Ishikawa (cell line): ENCODE measurements around the gene ROR1.

ENCODE experiments used
- CEBPB ChIP-seq: IDR thresholded peaks from 2 replicates; pipeline ENCODE4 v1.6.1; 2012
- CREB1 ChIP-seq: IDR thresholded peaks from 2 replicates; pipeline ENCODE4 v1.6.1; 2012; ENCODE audit warnings: low read depth
- EGR1 ChIP-seq: IDR thresholded peaks from 2 replicates; pipeline ENCODE4 v1.6.1; 2012
- EP300 ChIP-seq: IDR thresholded peaks from 2 replicates; pipeline ENCODE4 v1.6.1; 2012; ENCODE audit warnings: borderline replicate concordance
- FOXM1 ChIP-seq: IDR thresholded peaks from 2 replicates; pipeline ENCODE4 v1.6.1; 2012; ENCODE audit warnings: low read depth, borderline replicate concordance
- NFIC ChIP-seq: IDR thresholded peaks from 2 replicates; pipeline ENCODE4 v1.6.1; 2012
- RAD21 ChIP-seq: IDR thresholded peaks from 2 replicates; pipeline ENCODE4 v1.6.1; 2012; ENCODE audit warnings: low read depth
- TAF1 ChIP-seq: IDR thresholded peaks from 2 replicates; pipeline ENCODE4 v1.6.1; 2012; ENCODE audit warnings: low read depth, mild to moderate bottlenecking
- TCF12 ChIP-seq: IDR thresholded peaks from 2 replicates; pipeline ENCODE4 v1.6.1; 2012; ENCODE audit warnings: low read depth
- TEAD4 ChIP-seq: IDR thresholded peaks from 2 replicates; pipeline ENCODE4 v1.6.1; 2012
- YY1 ChIP-seq: IDR thresholded peaks from 2 replicates; pipeline ENCODE4 v1.6.1; 2012; ENCODE audit warnings: low read depth
- ZBTB7A ChIP-seq: IDR thresholded peaks from 2 replicates; pipeline ENCODE4 v1.6.1; 2012; ENCODE audit warnings: low read depth
- TF ChIP-seq, protein P1 (sequence below): IDR thresholded peaks from 2 replicates; pipeline ENCODE4 v1.6.1; 2012
- TF ChIP-seq, protein P2 (sequence below): IDR thresholded peaks from 2 replicates; pipeline ENCODE4 v1.6.1; 2012
- TF ChIP-seq, protein P3 (sequence below): IDR thresholded peaks from 2 replicates; pipeline ENCODE4 v1.6.1; 2012; ENCODE audit warnings: low read depth, mild to moderate bottlenecking

The ROR1 gene

DNA sequence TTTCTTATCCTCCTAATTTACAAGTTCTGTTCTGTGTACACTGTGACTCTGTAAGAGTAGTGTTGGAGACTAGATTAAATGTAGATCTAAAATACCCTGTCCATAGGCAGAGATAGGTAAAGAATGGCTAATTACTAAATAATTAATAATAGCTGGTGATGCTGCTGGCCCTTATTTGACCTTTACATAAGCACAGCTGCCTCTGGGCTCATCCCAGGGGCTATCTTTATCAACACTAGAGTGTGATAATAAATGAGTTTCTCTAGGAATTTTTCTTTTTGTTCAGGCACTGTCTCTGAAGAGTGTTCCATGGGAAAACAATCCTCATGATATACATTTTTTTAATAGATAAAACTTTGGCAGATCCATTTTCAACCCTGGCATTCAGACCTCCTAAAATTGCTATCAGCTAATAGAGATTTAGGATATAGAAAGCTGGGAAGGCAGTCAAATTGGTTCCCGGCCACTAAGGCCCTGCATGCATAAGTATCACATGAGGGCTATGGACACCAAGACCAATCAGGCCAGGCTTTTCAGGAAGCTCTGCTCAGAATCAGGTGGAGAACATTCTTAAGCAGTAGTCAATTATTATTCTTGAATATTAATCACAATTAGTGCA lies 107.2 kb downstream of the ROR1 start:
- TF ChIP-seq NFIC (no peak), TCF12 (no peak), CEBPB (no peak), EGR1 (no peak), CREB1 (no peak), TAF1 (no peak), YY1 (no peak), ZBTB7A (no peak), FOXM1 (no peak), RAD21 (no peak), TEAD4 (no peak), EP300 (no peak)
- TF ChIP-seq, protein P1, sequence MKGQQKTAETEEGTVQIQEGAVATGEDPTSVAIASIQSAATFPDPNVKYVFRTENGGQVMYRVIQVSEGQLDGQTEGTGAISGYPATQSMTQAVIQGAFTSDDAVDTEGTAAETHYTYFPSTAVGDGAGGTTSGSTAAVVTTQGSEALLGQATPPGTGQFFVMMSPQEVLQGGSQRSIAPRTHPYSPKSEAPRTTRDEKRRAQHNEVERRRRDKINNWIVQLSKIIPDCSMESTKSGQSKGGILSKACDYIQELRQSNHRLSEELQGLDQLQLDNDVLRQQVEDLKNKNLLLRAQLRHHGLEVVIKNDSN, result no peak
- TF ChIP-seq, protein P2, sequence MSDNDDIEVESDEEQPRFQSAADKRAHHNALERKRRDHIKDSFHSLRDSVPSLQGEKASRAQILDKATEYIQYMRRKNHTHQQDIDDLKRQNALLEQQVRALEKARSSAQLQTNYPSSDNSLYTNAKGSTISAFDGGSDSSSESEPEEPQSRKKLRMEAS, result no peak
- TF ChIP-seq, protein P3, sequence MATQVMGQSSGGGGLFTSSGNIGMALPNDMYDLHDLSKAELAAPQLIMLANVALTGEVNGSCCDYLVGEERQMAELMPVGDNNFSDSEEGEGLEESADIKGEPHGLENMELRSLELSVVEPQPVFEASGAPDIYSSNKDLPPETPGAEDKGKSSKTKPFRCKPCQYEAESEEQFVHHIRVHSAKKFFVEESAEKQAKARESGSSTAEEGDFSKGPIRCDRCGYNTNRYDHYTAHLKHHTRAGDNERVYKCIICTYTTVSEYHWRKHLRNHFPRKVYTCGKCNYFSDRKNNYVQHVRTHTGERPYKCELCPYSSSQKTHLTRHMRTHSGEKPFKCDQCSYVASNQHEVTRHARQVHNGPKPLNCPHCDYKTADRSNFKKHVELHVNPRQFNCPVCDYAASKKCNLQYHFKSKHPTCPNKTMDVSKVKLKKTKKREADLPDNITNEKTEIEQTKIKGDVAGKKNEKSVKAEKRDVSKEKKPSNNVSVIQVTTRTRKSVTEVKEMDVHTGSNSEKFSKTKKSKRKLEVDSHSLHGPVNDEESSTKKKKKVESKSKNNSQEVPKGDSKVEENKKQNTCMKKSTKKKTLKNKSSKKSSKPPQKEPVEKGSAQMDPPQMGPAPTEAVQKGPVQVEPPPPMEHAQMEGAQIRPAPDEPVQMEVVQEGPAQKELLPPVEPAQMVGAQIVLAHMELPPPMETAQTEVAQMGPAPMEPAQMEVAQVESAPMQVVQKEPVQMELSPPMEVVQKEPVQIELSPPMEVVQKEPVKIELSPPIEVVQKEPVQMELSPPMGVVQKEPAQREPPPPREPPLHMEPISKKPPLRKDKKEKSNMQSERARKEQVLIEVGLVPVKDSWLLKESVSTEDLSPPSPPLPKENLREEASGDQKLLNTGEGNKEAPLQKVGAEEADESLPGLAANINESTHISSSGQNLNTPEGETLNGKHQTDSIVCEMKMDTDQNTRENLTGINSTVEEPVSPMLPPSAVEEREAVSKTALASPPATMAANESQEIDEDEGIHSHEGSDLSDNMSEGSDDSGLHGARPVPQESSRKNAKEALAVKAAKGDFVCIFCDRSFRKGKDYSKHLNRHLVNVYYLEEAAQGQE, result no peak

DNA sequence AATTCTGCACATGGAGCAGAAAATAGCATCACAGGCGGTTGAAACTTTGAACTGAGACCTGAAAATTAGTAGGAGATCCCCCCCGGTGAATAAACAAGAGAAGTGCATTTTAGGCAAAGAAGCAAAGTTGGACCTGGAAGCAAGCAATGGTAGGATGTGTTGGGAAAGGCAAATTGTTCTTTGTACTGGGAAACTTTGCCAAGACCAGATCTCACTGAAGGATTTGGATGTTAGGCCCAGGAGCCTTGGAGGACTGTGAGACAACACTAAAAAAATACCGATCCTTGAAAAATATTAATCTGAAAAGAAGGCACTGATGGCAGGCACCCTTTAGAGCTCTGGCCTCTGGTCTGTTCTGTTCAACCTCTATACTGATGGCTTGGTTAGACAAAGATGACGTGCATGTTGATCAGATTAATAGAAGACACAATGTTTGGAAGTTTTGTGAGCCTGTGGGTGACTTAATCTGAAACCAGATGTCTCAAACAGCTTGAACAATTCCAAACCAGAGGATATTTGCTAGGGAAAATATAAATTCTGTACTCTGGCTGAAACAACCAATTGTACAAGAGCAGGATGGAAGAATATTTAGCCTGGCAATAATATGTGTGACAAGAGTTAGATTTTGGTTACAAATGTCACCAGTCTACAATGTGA lies 108.4 kb downstream of the ROR1 start:
- TF ChIP-seq, protein P2, result no peak
- TF ChIP-seq, protein P3, result no peak
- no peak for TF ChIP-seq EGR1

DNA sequence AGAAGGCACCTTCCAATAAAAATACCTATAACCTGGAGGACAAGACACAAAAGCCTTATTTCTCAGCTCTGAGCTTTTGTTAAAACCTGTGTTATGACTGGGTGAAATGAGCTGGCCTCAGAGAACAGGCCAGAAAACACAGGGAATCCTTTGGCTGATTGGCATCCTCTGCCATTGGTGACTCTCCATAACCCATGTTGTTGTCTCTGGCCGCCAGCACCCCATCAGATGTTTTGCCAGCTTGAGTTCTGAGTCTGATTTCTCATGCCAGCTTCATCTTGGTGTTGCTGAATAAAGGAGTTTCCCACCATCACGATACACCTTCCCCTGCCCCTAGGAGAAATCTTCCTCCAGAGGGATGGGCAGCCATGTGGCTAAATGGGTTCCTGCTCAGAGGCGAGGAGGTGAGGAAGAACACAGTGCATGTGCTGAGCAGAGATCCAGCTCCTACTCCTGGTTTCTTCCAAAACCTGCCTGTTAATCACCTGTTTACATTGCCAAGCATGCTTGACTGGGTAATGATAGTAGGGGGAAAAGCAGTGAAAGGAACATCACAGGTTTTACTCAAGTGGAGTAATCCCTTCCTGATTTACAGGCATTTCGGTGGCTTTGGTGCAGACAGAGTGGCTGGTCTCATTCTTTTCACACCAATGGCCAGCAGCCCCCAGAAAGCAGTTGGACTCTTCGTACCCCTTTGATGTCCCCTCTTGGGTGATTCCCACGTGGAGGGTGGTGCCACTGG lies 109.8 kb downstream of the ROR1 start:
- TF ChIP-seq EGR1, result no peak
- no peak for TF ChIP-seq TCF12
- TF ChIP-seq FOXM1, result no peak
- TF ChIP-seq, protein P2, result no peak
- no peak for TF ChIP-seq EP300
- TF ChIP-seq TEAD4, result no peak
- TF ChIP-seq, protein P1, result no peak

DNA sequence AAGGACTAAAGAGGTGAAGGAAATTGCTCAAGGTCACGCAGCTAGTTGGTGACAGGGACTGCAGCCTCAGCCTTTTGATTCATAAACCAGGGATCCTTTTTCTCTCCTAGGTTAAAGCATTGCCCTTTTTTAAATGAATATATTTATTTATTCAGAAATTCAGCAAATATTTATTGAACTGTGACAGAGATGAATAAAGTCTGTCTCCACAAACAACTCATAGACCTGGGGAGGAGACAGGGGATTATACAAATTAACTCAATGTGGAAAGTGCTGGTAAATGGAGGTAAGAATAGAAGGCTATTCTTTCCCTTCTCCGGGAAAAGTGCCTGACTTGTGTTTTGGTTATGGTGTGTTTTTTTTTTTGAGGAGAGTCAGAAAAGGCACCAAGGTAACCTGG lies 110.7 kb downstream of the ROR1 start:
- TF ChIP-seq EGR1, result no peak
- TF ChIP-seq RAD21, result no peak
- TF ChIP-seq, protein P3, result no peak
- TF ChIP-seq TEAD4, result no peak
- TF ChIP-seq, protein P2, result no peak
- no peak for TF ChIP-seq EP300
- no peak for TF ChIP-seq YY1
- TF ChIP-seq CEBPB, result no peak
- no peak for TF ChIP-seq FOXM1
- no peak for TF ChIP-seq NFIC
- no peak for TF ChIP-seq CREB1
- TF ChIP-seq ZBTB7A, result no peak
- TF ChIP-seq, protein P1, result no peak
- no peak for TF ChIP-seq TCF12
- no peak for TF ChIP-seq TAF1
